Mesothelial cell of epicardium (in vitro differentiated cells): ENCODE results near the gene ETV3. TPM values are rescaled to one million over a fixed set of nuclear protein-coding genes. Genes with fewer than 3 reads are reported as not detected.

Experiments
- DNase-seq, 2 experiments: peaks; one replicate each; pipeline ENCODE4 v3.0.0; 2021; ENCODE audit warnings: low spot score in 2 of 2; ENCODE audit not compliant: unreplicated experiment in 2 of 2
- H3K27ac Mint-ChIP-seq: 2 replicates; pipeline ENCODE4 v1.8.0; 2021; ENCODE audit warnings: mixed read lengths
- H3K27me3 Mint-ChIP-seq: 2 replicates; pipeline ENCODE4 v1.8.0; 2021; ENCODE audit warnings: low read depth, mixed read lengths
- H3K36me3 Mint-ChIP-seq: 2 replicates; pipeline ENCODE4 v1.8.0; 2021; ENCODE audit warnings: mixed read lengths
- H3K4me1 Mint-ChIP-seq: 2 replicates; pipeline ENCODE4 v1.8.0; 2021; ENCODE audit warnings: mixed read lengths
- H3K4me3 Mint-ChIP-seq: 2 replicates; pipeline ENCODE4 v1.8.0; 2021; ENCODE audit warnings: mild to moderate bottlenecking, moderate library complexity, mixed read lengths
- H3K9me3 Mint-ChIP-seq: 2 replicates; pipeline ENCODE4 v1.8.0; 2021; ENCODE audit warnings: mixed read lengths
- total RNA-seq: library from RNA; stranded (reverse); gene quantifications from 3 replicates; pipeline ENCODE4 v1.2.1, GENCODE V29; 2021
- TF ChIP-seq, protein P1 (sequence below): fragments of 200-600 bp; sonication (generic); IDR thresholded peaks from one replicate; pipeline ENCODE4 v1.5.0; 2021; ENCODE audit warnings: antibody characterized with exemption; ENCODE audit not compliant: unreplicated experiment

ETV3 gene
- total RNA-seq, 1 donor from 2014 or later, result 57.8 TPM

DNA sequence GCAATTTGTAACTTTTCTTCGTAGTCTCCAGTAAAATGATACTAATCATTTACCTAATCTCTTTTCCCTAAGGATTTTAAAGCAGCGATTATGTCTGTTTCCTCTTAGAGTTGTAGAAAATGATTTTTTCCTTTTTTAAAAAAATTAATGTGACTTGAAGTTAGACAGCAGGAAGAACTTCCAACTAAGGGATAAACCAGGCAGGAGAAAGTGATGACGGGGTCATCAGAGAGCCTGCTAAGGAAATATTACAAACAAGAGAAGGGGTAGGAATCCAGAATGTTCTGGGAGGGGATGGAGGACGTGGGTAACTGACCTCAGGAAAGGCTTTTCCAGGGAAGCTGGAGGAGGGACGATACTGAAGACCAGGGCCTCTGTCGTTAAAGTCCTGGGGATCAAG lies 29.7 kb downstream of the ETV3 start:
- Mint-ChIP-seq H3K27ac (no peak overlapping the region), H3K4me3 (no peak overlapping the region), H3K4me1 (peaks cover 31% of the 10 kb centered on the region), H3K9me3 (no peaks in the 10 kb centered on the region), H3K36me3 (no peaks in the 10 kb centered on the region), H3K27me3 (peaks cover 40% of the 10 kb centered on the region)
- DNase-seq, result no peak
- TF ChIP-seq, protein P1, sequence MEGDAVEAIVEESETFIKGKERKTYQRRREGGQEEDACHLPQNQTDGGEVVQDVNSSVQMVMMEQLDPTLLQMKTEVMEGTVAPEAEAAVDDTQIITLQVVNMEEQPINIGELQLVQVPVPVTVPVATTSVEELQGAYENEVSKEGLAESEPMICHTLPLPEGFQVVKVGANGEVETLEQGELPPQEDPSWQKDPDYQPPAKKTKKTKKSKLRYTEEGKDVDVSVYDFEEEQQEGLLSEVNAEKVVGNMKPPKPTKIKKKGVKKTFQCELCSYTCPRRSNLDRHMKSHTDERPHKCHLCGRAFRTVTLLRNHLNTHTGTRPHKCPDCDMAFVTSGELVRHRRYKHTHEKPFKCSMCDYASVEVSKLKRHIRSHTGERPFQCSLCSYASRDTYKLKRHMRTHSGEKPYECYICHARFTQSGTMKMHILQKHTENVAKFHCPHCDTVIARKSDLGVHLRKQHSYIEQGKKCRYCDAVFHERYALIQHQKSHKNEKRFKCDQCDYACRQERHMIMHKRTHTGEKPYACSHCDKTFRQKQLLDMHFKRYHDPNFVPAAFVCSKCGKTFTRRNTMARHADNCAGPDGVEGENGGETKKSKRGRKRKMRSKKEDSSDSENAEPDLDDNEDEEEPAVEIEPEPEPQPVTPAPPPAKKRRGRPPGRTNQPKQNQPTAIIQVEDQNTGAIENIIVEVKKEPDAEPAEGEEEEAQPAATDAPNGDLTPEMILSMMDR, result no peak

- H3K9me3 Mint-ChIP-seq, result no peaks in the 10 kb centered on the region
- no peak overlapping the region for H3K27ac Mint-ChIP-seq
- peaks cover 39% of the 10 kb centered on the region for H3K27me3 Mint-ChIP-seq
- H3K36me3 Mint-ChIP-seq, result no peaks in the 10 kb centered on the region
- DNase-seq, result no peak
- no peak overlapping the region for H3K4me3 Mint-ChIP-seq
- H3K4me1 Mint-ChIP-seq, result peaks cover 26% of the 10 kb centered on the region
- TF ChIP-seq, protein P1, result no peak
Measured at GRCh38 chr1:157107702-157108101, 30.5 kb downstream of the ETV3 start.

DNA sequence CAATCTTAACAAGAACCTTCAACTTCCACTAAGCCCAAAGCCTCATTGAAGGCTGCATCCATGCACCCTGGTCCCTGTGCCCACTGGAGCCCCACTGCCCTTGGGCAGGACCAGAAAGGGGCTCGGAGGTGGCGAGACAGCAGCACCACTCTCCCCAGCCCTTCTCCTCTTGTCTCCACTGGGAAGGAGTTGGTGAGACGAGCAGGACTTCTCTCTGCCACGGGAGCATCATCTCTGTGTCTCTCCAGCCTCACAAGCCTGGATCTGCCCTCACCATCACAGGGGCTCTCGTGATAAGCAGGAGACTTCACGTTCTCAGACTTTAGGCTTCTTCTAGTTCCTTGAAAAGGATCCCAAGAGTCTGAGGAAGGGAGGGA lies 31.4 kb downstream of the ETV3 start:
- Mint-ChIP-seq H3K27ac (no peak overlapping the region), H3K36me3 (no peaks in the 10 kb centered on the region), H3K9me3 (no peaks in the 10 kb centered on the region), H3K27me3 (peaks cover 36% of the 10 kb centered on the region), H3K4me3 (no peak overlapping the region), H3K4me1 (peaks cover 19% of the 10 kb centered on the region)
- TF ChIP-seq, protein P1, result no peak
- no peak for DNase-seq

DNA sequence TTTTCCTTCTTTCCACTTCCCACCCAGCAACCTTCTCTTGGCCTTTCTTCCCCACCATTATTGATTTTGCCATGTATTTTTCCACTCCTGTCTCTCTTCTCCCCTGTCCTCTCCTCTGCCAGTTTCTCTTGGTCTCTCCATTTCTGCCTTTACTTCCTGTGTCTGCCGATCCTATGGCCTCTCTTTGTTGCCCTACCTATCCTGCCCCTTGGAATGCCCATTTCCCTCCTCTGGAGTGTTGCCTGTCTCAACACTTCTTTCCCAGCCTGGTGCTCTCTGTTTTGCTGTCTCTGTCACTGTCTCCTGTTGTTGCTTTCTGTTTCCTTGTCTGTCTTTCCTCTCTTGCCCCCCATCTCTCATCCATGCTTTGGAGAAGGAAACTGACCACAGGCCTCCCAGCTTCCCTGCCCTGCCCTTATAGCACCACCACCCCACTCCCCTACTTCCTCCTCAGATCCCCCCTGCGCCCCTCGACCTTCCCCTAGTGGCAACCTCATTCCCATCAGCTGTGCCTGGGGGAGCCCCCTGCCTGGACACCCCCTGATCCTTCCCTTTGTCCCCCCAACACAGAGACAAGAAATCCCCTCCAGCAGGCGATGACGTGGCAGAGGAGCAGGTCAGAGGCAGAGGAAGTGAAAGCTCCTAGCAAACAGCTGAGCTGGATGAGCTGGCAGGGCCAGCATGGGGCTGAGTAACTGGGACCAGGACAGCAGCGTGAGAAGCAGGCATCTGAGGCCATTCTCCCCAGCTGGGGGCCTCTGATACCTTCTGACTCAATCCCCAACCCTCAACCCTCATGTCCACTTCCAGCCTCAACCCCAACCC lies 32.0 kb downstream of the ETV3 start:
- TF ChIP-seq, protein P1, result no peak
- Mint-ChIP-seq H3K27me3 (peaks cover 32% of the 10 kb centered on the region), H3K27ac (no peak overlapping the region), H3K4me1 (peaks cover 13% of the 10 kb centered on the region), H3K9me3 (no peaks in the 10 kb centered on the region), H3K4me3 (no peak overlapping the region), H3K36me3 (no peaks in the 10 kb centered on the region)
- no peak for DNase-seq

GRCh38 chr1:157105298-157105987 lies 32.8 kb downstream of the ETV3 start:
- H3K27me3 Mint-ChIP-seq, result peaks cover 26% of the 10 kb centered on the region
- H3K4me3 Mint-ChIP-seq, result no peak overlapping the region
- TF ChIP-seq, protein P1, result no peak
- peaks cover 10% of the 10 kb centered on the region for H3K4me1 Mint-ChIP-seq
- H3K27ac Mint-ChIP-seq, result no peak overlapping the region
- no peak for DNase-seq
- H3K9me3 Mint-ChIP-seq, result no peaks in the 10 kb centered on the region
- no peaks in the 10 kb centered on the region for H3K36me3 Mint-ChIP-seq
